Measurements from ENCODE around the gene MYLK3.
"Not testable (repeated sequence)": the region's sequence is repeated elsewhere in the genome, so short reads cannot be mapped to it uniquely, and the experiment has no call there.

MYLK3 gene

GRCh38 chr16:46784569-46784968 is 36.4 kb upstream of the MYLK3 start:
- not testable (repeated sequence) for H3K4me1 ChIP-seq (ENCODE audit: control insufficient read depth, insufficient read depth, low read length, poor library complexity, severe bottlenecking); H3K36me3 ChIP-seq (ENCODE audit: control insufficient read depth, insufficient read depth, low read length); H3K27me3 ChIP-seq (replicated peaks; ENCODE audit: control insufficient read depth, insufficient read depth, low read length, poor library complexity, severe bottlenecking); DNase-seq; H3K27ac ChIP-seq (ENCODE audit: insufficient read depth, low read length, poor library complexity, severe bottlenecking); H3K9me3 ChIP-seq (ENCODE audit: control insufficient read depth, low read length); H3K4me3 ChIP-seq (ENCODE audit: insufficient read depth, low read depth, low read length, poor library complexity, severe bottlenecking)

GRCh38 chr16:46783800-46784199 is 35.7 kb upstream of the MYLK3 start:
- no peak overlapping the region for H3K4me3 ChIP-seq (ENCODE audit: insufficient read depth, low read depth, low read length, poor library complexity, severe bottlenecking)
- peaks cover 5% of the 10 kb centered on the region for H3K27me3 ChIP-seq (replicated peaks; ENCODE audit: control insufficient read depth, insufficient read depth, low read length, poor library complexity, severe bottlenecking)
- no peaks in the 10 kb centered on the region for H3K9me3 ChIP-seq (ENCODE audit: control insufficient read depth, low read length)
- no peaks in the 10 kb centered on the region for H3K36me3 ChIP-seq (ENCODE audit: control insufficient read depth, insufficient read depth, low read length)
- no peak for DNase-seq
- H3K4me1 ChIP-seq (ENCODE audit: control insufficient read depth, insufficient read depth, low read length, poor library complexity, severe bottlenecking) = no peaks in the 10 kb centered on the region
- H3K27ac ChIP-seq (ENCODE audit: insufficient read depth, low read length, poor library complexity, severe bottlenecking) = no peak overlapping the region

GRCh38 chr16:46782320-46782719 is 34.2 kb upstream of the MYLK3 start:
- no peaks in the 10 kb centered on the region for H3K36me3 ChIP-seq (ENCODE audit: control insufficient read depth, insufficient read depth, low read length)
- H3K27me3 ChIP-seq (replicated peaks; ENCODE audit: control insufficient read depth, insufficient read depth, low read length, poor library complexity, severe bottlenecking) = peaks cover 5% of the 10 kb centered on the region
- H3K27ac ChIP-seq (ENCODE audit: insufficient read depth, low read length, poor library complexity, severe bottlenecking) = no peak overlapping the region
- no peaks in the 10 kb centered on the region for H3K4me1 ChIP-seq (ENCODE audit: control insufficient read depth, insufficient read depth, low read length, poor library complexity, severe bottlenecking)
- H3K9me3 ChIP-seq (ENCODE audit: control insufficient read depth, low read length) = no peaks in the 10 kb centered on the region
- DNase-seq = no peak
- no peak overlapping the region for H3K4me3 ChIP-seq (ENCODE audit: insufficient read depth, low read depth, low read length, poor library complexity, severe bottlenecking)

GRCh38 chr16:46777804-46778203 is 29.7 kb upstream of the MYLK3 start:
- H3K27me3 ChIP-seq (replicated peaks; ENCODE audit: control insufficient read depth, insufficient read depth, low read length, poor library complexity, severe bottlenecking) = peaks cover 5% of the 10 kb centered on the region
- DNase-seq = no peak
- H3K4me1 ChIP-seq (ENCODE audit: control insufficient read depth, insufficient read depth, low read length, poor library complexity, severe bottlenecking) = no peaks in the 10 kb centered on the region
- H3K36me3 ChIP-seq (ENCODE audit: control insufficient read depth, insufficient read depth, low read length) = no peaks in the 10 kb centered on the region
- no peak overlapping the region for H3K27ac ChIP-seq (ENCODE audit: insufficient read depth, low read length, poor library complexity, severe bottlenecking)
- no peak overlapping the region for H3K4me3 ChIP-seq (ENCODE audit: insufficient read depth, low read depth, low read length, poor library complexity, severe bottlenecking)
- H3K9me3 ChIP-seq (ENCODE audit: control insufficient read depth, low read length) = no peaks in the 10 kb centered on the region

- Histone ChIP-seq H3K27ac (ENCODE audit: insufficient read depth, low read length, poor library complexity, severe bottlenecking) (no peak overlapping the region), H3K27me3 (replicated peaks; ENCODE audit: control insufficient read depth, insufficient read depth, low read length, poor library complexity, severe bottlenecking) (no peaks in the 10 kb centered on the region), H3K4me3 (ENCODE audit: insufficient read depth, low read depth, low read length, poor library complexity, severe bottlenecking) (no peak overlapping the region), H3K36me3 (ENCODE audit: control insufficient read depth, insufficient read depth, low read length) (no peaks in the 10 kb centered on the region), H3K4me1 (ENCODE audit: control insufficient read depth, insufficient read depth, low read length, poor library complexity, severe bottlenecking) (no peaks in the 10 kb centered on the region), H3K9me3 (ENCODE audit: control insufficient read depth, low read length) (no peaks in the 10 kb centered on the region)
- DNase-seq = no peak
Observed at GRCh38 chr16:46775214-46775613, 27.1 kb upstream of the MYLK3 start.

- H3K36me3 ChIP-seq (ENCODE audit: control insufficient read depth, insufficient read depth, low read length) = no peaks in the 10 kb centered on the region
- no peaks in the 10 kb centered on the region for H3K4me1 ChIP-seq (ENCODE audit: control insufficient read depth, insufficient read depth, low read length, poor library complexity, severe bottlenecking)
- no peaks in the 10 kb centered on the region for H3K9me3 ChIP-seq (ENCODE audit: control insufficient read depth, low read length)
- DNase-seq = no peak
- H3K27ac ChIP-seq (ENCODE audit: insufficient read depth, low read length, poor library complexity, severe bottlenecking) = no peak overlapping the region
- no peak overlapping the region for H3K4me3 ChIP-seq (ENCODE audit: insufficient read depth, low read depth, low read length, poor library complexity, severe bottlenecking)
- H3K27me3 ChIP-seq (replicated peaks; ENCODE audit: control insufficient read depth, insufficient read depth, low read length, poor library complexity, severe bottlenecking) = no peaks in the 10 kb centered on the region
Observed at GRCh38 chr16:46774743-46775177, 26.6 kb upstream of the MYLK3 start.

- Histone ChIP-seq H3K36me3 (ENCODE audit: control insufficient read depth, insufficient read depth, low read length) (no peaks in the 10 kb centered on the region), H3K27me3 (replicated peaks; ENCODE audit: control insufficient read depth, insufficient read depth, low read length, poor library complexity, severe bottlenecking) (no peaks in the 10 kb centered on the region), H3K4me1 (ENCODE audit: control insufficient read depth, insufficient read depth, low read length, poor library complexity, severe bottlenecking) (no peaks in the 10 kb centered on the region), H3K9me3 (ENCODE audit: control insufficient read depth, low read length) (no peaks in the 10 kb centered on the region), H3K27ac (ENCODE audit: insufficient read depth, low read length, poor library complexity, severe bottlenecking) (no peak overlapping the region), H3K4me3 (ENCODE audit: insufficient read depth, low read depth, low read length, poor library complexity, severe bottlenecking) (no peak overlapping the region)
- DNase-seq = no peak
Observed at GRCh38 chr16:46772463-46772862, 24.3 kb upstream of the MYLK3 start.

- no peaks in the 10 kb centered on the region for H3K4me1 ChIP-seq (ENCODE audit: control insufficient read depth, insufficient read depth, low read length, poor library complexity, severe bottlenecking)
- no peak for DNase-seq
- no peak overlapping the region for H3K4me3 ChIP-seq (ENCODE audit: insufficient read depth, low read depth, low read length, poor library complexity, severe bottlenecking)
- no peaks in the 10 kb centered on the region for H3K36me3 ChIP-seq (ENCODE audit: control insufficient read depth, insufficient read depth, low read length)
- H3K27me3 ChIP-seq (replicated peaks; ENCODE audit: control insufficient read depth, insufficient read depth, low read length, poor library complexity, severe bottlenecking) = no peaks in the 10 kb centered on the region
- no peaks in the 10 kb centered on the region for H3K9me3 ChIP-seq (ENCODE audit: control insufficient read depth, low read length)
- H3K27ac ChIP-seq (ENCODE audit: insufficient read depth, low read length, poor library complexity, severe bottlenecking) = no peak overlapping the region
Observed at GRCh38 chr16:46768809-46769208, 20.7 kb upstream of the MYLK3 start.

- Histone ChIP-seq H3K9me3 (ENCODE audit: control insufficient read depth, low read length) (no peaks in the 10 kb centered on the region), H3K4me1 (ENCODE audit: control insufficient read depth, insufficient read depth, low read length, poor library complexity, severe bottlenecking) (no peaks in the 10 kb centered on the region), H3K27ac (ENCODE audit: insufficient read depth, low read length, poor library complexity, severe bottlenecking) (no peak overlapping the region), H3K36me3 (ENCODE audit: control insufficient read depth, insufficient read depth, low read length) (no peaks in the 10 kb centered on the region), H3K27me3 (replicated peaks; ENCODE audit: control insufficient read depth, insufficient read depth, low read length, poor library complexity, severe bottlenecking) (no peaks in the 10 kb centered on the region), H3K4me3 (ENCODE audit: insufficient read depth, low read depth, low read length, poor library complexity, severe bottlenecking) (no peak overlapping the region)
- DNase-seq = no peak
Observed at GRCh38 chr16:46765050-46765449, 16.9 kb upstream of the MYLK3 start.

GRCh38 chr16:46763147-46763546 is 15.0 kb upstream of the MYLK3 start:
- Histone ChIP-seq H3K9me3 (ENCODE audit: control insufficient read depth, low read length) (no peaks in the 10 kb centered on the region), H3K4me1 (ENCODE audit: control insufficient read depth, insufficient read depth, low read length, poor library complexity, severe bottlenecking) (no peaks in the 10 kb centered on the region), H3K27me3 (replicated peaks; ENCODE audit: control insufficient read depth, insufficient read depth, low read length, poor library complexity, severe bottlenecking) (no peaks in the 10 kb centered on the region), H3K36me3 (ENCODE audit: control insufficient read depth, insufficient read depth, low read length) (no peaks in the 10 kb centered on the region), H3K27ac (ENCODE audit: insufficient read depth, low read length, poor library complexity, severe bottlenecking) (no peak overlapping the region), H3K4me3 (ENCODE audit: insufficient read depth, low read depth, low read length, poor library complexity, severe bottlenecking) (no peak overlapping the region)
- no peak for DNase-seq

- no peak overlapping the region for H3K27ac ChIP-seq (ENCODE audit: insufficient read depth, low read length, poor library complexity, severe bottlenecking)
- H3K27me3 ChIP-seq (replicated peaks; ENCODE audit: control insufficient read depth, insufficient read depth, low read length, poor library complexity, severe bottlenecking) = no peaks in the 10 kb centered on the region
- H3K9me3 ChIP-seq (ENCODE audit: control insufficient read depth, low read length) = no peaks in the 10 kb centered on the region
- H3K4me1 ChIP-seq (ENCODE audit: control insufficient read depth, insufficient read depth, low read length, poor library complexity, severe bottlenecking) = no peaks in the 10 kb centered on the region
- H3K36me3 ChIP-seq (ENCODE audit: control insufficient read depth, insufficient read depth, low read length) = no peaks in the 10 kb centered on the region
- H3K4me3 ChIP-seq (ENCODE audit: insufficient read depth, low read depth, low read length, poor library complexity, severe bottlenecking) = no peak overlapping the region
- DNase-seq = no peak
Observed at GRCh38 chr16:46762583-46762982, 14.4 kb upstream of the MYLK3 start.
